Fibroblast of pulmonary artery (primary cell): ENCODE data around the gene BACH1.

Source experiments
- DNase-seq: peaks from one replicate; pipeline ENCODE4 v3.0.0-alpha.2; 2010; ENCODE audit warnings: low read depth
- H3K4me3 ChIP-seq: replicated peaks from 2 replicates; pipeline ENCODE4 v1.5.1; 2011; ENCODE audit warnings: low read depth, mild to moderate bottlenecking, control low read depth, low read length, moderate library complexity
- CTCF ChIP-seq: IDR thresholded peaks from 2 replicates; pipeline ENCODE4 v1.5.1; 2011; ENCODE audit warnings: mild to moderate bottlenecking, control low read depth, low read length, inconsistent platforms; ENCODE audit errors: missing control alignments

Gene BACH1

DNA sequence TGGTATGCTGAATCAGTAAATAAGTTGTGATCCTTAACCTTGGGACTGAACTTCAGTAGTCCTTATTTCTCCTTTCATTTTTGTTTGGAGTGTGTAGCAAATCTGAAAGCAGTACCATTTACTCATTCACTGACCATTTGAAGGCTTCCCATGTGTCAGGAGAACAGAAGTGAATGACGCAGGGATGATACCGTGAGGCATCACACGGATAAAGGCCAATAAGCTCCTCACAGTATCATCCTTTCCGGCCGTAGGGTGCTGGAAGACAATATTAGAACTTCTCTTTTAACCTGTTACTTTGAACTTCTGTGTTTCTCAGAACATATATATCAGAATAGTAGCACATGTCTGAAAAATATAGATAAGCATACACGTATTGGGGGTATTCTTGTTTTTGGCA, 21.3 kb downstream of the BACH1 start:
- no peak for TF ChIP-seq CTCF
- no peak for DNase-seq
- H3K4me3 ChIP-seq: no peak overlapping the region

- no peak for TF ChIP-seq CTCF
- DNase-seq: no peak
- H3K4me3 ChIP-seq: no peak overlapping the region
These were observed 22.5 kb downstream of the BACH1 start for GRCh38 chr21:29321217-29321616.

DNA sequence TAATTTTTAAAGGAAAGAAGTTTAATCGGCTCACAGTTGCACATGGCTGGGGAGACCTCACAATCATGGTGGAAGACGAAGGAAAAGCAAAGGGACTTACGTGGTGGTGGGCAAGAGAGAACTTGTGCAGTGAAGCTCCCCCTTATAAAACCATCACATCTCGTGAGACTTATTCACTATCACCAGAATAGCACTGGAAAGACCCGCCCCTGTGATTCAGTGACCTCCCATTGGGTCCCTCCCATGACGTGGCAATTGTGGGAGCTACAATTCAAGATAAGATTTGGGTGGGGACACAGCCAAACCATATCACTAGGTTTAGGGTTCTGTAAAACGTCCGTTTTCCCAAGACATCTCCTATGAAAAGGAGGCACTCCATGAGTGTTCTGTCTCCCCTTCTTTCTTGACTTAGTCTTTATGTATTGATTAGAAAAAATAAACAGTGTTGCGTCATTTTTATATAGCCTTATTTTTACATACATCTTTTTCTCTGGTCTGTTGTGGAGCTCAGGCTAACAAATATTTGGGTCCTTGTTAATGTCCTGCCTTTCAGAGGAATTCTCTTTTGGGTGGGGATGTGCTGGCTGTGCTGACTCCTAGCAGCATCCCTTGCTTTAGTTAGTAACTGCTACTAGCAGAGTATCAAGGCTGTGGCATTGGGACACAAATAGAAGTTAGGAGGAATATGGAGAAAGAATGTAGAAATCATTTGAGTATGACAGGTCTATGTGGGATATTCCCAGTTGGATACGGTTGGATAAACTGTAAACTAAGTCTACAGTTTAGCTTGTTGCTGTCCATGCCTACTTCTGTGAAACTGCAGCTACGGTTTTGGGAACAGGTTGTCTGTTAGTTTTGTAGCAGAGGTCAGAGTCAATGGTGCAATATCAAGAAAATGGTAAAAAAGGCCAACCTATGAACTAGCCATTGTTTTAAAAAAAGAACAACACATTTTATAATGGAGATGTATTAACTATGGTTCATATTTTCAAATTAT, 23.5 kb downstream of the BACH1 start:
- DNase-seq: no peak
- H3K4me3 ChIP-seq: no peak overlapping the region
- no peak for TF ChIP-seq CTCF

DNA sequence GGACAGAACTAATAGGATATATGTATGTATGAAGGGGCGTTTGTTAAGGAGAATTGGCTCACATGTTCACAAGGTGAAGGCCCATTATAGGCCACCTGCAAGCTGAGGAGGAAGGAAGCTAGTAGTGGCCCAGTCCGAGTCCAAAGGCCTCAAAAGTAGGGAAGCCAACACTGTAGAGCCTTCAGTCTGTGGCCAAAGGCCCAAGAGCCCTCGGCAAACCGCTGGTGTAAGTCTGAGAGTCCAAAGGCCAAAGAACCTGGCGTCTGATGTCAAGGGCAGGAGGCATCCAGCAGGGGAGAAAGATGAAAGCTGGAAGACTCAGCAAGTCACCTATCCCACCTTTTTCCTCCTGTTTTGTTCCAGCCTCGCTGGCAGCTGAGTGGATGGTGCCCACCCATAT, 24.5 kb downstream of the BACH1 start:
- TF ChIP-seq CTCF: no peak
- no peak overlapping the region for H3K4me3 ChIP-seq
- DNase-seq: no peak

GRCh38 chr21:29326914-29327554, 28.3 kb downstream of the BACH1 start:
- no peak for TF ChIP-seq CTCF
- H3K4me3 ChIP-seq: no peak overlapping the region
- DNase-seq: no peak

DNA sequence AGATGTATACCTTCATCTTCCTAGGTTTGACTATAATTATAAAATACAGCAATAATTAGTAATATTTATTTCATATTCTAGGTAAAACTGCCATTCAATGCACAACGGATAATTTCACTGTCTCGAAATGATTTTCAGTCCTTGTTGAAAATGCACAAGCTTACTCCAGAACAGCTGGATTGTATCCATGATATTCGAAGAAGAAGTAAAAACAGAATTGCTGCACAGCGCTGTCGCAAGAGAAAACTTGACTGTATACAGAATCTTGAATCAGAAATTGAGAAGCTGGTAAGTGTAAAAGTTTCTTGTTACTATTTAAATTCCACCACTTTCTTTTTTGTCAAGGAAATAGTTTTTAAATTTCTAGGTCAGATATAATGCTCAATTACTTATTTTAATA, 30.7 kb downstream of the BACH1 start:
- TF ChIP-seq CTCF: no peak
- no peak overlapping the region for H3K4me3 ChIP-seq
- no peak for DNase-seq
